ENCODE data around the gene TPM4. TPM values are rescaled to one million over a fixed set of nuclear protein-coding genes. Genes with fewer than 3 reads are reported as not detected.

Gene TPM4
- total and polyA plus RNA-seq, 2 of the 8 experiments (the other 6 are each of a cell fraction or from before 2014, with no cell fraction given): 160 to 359 TPM

- TF ChIP-seq, protein P1, sequence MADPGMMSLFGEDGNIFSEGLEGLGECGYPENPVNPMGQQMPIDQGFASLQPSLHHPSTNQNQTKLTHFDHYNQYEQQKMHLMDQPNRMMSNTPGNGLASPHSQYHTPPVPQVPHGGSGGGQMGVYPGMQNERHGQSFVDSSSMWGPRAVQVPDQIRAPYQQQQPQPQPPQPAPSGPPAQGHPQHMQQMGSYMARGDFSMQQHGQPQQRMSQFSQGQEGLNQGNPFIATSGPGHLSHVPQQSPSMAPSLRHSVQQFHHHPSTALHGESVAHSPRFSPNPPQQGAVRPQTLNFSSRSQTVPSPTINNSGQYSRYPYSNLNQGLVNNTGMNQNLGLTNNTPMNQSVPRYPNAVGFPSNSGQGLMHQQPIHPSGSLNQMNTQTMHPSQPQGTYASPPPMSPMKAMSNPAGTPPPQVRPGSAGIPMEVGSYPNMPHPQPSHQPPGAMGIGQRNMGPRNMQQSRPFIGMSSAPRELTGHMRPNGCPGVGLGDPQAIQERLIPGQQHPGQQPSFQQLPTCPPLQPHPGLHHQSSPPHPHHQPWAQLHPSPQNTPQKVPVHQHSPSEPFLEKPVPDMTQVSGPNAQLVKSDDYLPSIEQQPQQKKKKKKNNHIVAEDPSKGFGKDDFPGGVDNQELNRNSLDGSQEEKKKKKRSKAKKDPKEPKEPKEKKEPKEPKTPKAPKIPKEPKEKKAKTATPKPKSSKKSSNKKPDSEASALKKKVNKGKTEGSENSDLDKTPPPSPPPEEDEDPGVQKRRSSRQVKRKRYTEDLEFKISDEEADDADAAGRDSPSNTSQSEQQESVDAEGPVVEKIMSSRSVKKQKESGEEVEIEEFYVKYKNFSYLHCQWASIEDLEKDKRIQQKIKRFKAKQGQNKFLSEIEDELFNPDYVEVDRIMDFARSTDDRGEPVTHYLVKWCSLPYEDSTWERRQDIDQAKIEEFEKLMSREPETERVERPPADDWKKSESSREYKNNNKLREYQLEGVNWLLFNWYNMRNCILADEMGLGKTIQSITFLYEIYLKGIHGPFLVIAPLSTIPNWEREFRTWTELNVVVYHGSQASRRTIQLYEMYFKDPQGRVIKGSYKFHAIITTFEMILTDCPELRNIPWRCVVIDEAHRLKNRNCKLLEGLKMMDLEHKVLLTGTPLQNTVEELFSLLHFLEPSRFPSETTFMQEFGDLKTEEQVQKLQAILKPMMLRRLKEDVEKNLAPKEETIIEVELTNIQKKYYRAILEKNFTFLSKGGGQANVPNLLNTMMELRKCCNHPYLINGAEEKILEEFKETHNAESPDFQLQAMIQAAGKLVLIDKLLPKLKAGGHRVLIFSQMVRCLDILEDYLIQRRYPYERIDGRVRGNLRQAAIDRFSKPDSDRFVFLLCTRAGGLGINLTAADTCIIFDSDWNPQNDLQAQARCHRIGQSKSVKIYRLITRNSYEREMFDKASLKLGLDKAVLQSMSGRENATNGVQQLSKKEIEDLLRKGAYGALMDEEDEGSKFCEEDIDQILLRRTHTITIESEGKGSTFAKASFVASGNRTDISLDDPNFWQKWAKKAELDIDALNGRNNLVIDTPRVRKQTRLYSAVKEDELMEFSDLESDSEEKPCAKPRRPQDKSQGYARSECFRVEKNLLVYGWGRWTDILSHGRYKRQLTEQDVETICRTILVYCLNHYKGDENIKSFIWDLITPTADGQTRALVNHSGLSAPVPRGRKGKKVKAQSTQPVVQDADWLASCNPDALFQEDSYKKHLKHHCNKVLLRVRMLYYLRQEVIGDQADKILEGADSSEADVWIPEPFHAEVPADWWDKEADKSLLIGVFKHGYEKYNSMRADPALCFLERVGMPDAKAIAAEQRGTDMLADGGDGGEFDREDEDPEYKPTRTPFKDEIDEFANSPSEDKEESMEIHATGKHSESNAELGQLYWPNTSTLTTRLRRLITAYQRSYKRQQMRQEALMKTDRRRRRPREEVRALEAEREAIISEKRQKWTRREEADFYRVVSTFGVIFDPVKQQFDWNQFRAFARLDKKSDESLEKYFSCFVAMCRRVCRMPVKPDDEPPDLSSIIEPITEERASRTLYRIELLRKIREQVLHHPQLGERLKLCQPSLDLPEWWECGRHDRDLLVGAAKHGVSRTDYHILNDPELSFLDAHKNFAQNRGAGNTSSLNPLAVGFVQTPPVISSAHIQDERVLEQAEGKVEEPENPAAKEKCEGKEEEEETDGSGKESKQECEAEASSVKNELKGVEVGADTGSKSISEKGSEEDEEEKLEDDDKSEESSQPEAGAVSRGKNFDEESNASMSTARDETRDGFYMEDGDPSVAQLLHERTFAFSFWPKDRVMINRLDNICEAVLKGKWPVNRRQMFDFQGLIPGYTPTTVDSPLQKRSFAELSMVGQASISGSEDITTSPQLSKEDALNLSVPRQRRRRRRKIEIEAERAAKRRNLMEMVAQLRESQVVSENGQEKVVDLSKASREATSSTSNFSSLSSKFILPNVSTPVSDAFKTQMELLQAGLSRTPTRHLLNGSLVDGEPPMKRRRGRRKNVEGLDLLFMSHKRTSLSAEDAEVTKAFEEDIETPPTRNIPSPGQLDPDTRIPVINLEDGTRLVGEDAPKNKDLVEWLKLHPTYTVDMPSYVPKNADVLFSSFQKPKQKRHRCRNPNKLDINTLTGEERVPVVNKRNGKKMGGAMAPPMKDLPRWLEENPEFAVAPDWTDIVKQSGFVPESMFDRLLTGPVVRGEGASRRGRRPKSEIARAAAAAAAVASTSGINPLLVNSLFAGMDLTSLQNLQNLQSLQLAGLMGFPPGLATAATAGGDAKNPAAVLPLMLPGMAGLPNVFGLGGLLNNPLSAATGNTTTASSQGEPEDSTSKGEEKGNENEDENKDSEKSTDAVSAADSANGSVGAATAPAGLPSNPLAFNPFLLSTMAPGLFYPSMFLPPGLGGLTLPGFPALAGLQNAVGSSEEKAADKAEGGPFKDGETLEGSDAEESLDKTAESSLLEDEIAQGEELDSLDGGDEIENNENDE (IDR thresholded peaks at IDR 0.05; ENCODE audit: insufficient replicate concordance, low read length): no peak
- TF ChIP-seq SUZ12 (IDR thresholded peaks at IDR 0.05; ENCODE audit: low read length) (no peak), ASH2L (IDR thresholded peaks at IDR 0.05; ENCODE audit: low read length) (no peak), TAF1 (IDR thresholded peaks at IDR 0.05; ENCODE audit: low read depth, low read length) (no peak), GABPA (IDR thresholded peaks at IDR 0.05; ENCODE audit: borderline replicate concordance, insufficient read depth, low read length) (no peak), KDM1A (IDR thresholded peaks at IDR 0.05; ENCODE audit: borderline replicate concordance, low read length) (no peak), YY1 (IDR thresholded peaks at IDR 0.05; ENCODE audit: low read depth, low read length) (no peak), ZNF274 (IDR thresholded peaks at IDR 0.05; ENCODE audit: borderline replicate concordance, extremely low read depth, low read length) (no peak), TAF7 (optimal IDR thresholded peaks at IDR 0.05; ENCODE audit: borderline replicate concordance, low read depth, low read length) (no peak), SRF (IDR thresholded peaks at IDR 0.05; ENCODE audit: low read depth, low read length) (no peak), BACH1 (IDR thresholded peaks at IDR 0.05; ENCODE audit: low read length) (no peak), BCL11A (IDR thresholded peaks at IDR 0.05; ENCODE audit: low read depth in 2 of 2, low read length in 2 of 2) (no peak)
These were observed 20.1 kb downstream of the TPM4 start (continued) for GRCh38 chr19:16096280-16096855.
